ENCODE data around the gene GPR39. TPM values are rescaled to one million over a fixed set of nuclear protein-coding genes. Genes with fewer than 3 reads are reported as not detected.

The GPR39 gene
- total RNA-seq, 1 donor from 2014 or later: not detected

DNA sequence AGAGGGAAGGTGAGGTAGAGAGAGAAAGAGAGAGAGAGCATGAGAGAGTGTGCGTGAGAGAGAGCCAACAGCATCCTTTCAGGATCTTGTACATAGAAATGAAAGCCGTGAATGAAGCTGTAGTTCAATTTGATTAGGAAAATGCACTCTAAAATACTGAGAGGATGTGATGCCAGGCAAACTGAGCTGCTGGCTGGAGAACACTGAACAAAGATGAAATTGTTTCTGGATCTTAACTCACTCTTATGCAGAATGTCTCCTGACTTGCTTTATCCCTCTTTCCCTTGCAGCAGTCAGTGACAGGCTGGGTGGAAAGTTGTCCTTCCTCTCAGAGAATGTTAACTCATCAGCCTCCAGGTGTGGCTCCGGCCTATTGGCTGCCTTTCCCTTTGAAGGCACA is 242.7 kb downstream of the GPR39 start:
- intact Hi-C loops (cut with DNase I): no loop called here
- Histone ChIP-seq H3K27me3 (no peaks in the 10 kb centered on the region), H3K9me3 (no peaks in the 10 kb centered on the region), H3K27ac (no peak overlapping the region), H3K36me3 (no peaks in the 10 kb centered on the region), H3K4me3 (no peak overlapping the region), H3K4me1 (no peaks in the 10 kb centered on the region)
- no peak for TF ChIP-seq POLR2AphosphoS5 (IDR thresholded peaks at IDR 0.05; ENCODE audit: insufficient read depth in 1 of 2, low read depth in 1 of 2)
- TF ChIP-seq, protein P1, sequence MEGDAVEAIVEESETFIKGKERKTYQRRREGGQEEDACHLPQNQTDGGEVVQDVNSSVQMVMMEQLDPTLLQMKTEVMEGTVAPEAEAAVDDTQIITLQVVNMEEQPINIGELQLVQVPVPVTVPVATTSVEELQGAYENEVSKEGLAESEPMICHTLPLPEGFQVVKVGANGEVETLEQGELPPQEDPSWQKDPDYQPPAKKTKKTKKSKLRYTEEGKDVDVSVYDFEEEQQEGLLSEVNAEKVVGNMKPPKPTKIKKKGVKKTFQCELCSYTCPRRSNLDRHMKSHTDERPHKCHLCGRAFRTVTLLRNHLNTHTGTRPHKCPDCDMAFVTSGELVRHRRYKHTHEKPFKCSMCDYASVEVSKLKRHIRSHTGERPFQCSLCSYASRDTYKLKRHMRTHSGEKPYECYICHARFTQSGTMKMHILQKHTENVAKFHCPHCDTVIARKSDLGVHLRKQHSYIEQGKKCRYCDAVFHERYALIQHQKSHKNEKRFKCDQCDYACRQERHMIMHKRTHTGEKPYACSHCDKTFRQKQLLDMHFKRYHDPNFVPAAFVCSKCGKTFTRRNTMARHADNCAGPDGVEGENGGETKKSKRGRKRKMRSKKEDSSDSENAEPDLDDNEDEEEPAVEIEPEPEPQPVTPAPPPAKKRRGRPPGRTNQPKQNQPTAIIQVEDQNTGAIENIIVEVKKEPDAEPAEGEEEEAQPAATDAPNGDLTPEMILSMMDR (IDR thresholded peaks at IDR 0.05): no peak
- no peak for TF ChIP-seq POLR2A (IDR thresholded peaks at IDR 0.05)
- no peak for DNase-seq (ENCODE audit: extremely low spot score in 2 of 2)

GRCh38 chr2:132662732-132663131 is 246.1 kb downstream of the GPR39 start:
- H3K4me1 ChIP-seq: no peaks in the 10 kb centered on the region
- intact Hi-C loops (cut with DNase I): no loop called here
- no peak for DNase-seq (ENCODE audit: extremely low spot score in 2 of 2)
- no peaks in the 10 kb centered on the region for H3K36me3 ChIP-seq
- H3K9me3 ChIP-seq: no peaks in the 10 kb centered on the region
- no peak overlapping the region for H3K27ac ChIP-seq
- TF ChIP-seq, protein P1 (IDR thresholded peaks at IDR 0.05): no peak
- TF ChIP-seq POLR2A (IDR thresholded peaks at IDR 0.05): no peak
- H3K27me3 ChIP-seq: no peaks in the 10 kb centered on the region
- H3K4me3 ChIP-seq: no peak overlapping the region

GRCh38 chr2:132664096-132664495 is 247.5 kb downstream of the GPR39 start:
- H3K9me3 ChIP-seq: no peaks in the 10 kb centered on the region
- TF ChIP-seq POLR2A (IDR thresholded peaks at IDR 0.05) (no peak), POLR2AphosphoS5 (IDR thresholded peaks at IDR 0.05; ENCODE audit: insufficient read depth in 1 of 2, low read depth in 1 of 2) (no peak)
- TF ChIP-seq, protein P1 (IDR thresholded peaks at IDR 0.05): no peak
- no peak overlapping the region for H3K4me3 ChIP-seq
- no peaks in the 10 kb centered on the region for H3K36me3 ChIP-seq
- peaks cover 10% of the 10 kb centered on the region for H3K4me1 ChIP-seq
- DNase-seq (ENCODE audit: extremely low spot score in 2 of 2): no peak
- H3K27me3 ChIP-seq: no peaks in the 10 kb centered on the region
- intact Hi-C loops (cut with DNase I): no loop called here
- H3K27ac ChIP-seq: no peak overlapping the region

DNA sequence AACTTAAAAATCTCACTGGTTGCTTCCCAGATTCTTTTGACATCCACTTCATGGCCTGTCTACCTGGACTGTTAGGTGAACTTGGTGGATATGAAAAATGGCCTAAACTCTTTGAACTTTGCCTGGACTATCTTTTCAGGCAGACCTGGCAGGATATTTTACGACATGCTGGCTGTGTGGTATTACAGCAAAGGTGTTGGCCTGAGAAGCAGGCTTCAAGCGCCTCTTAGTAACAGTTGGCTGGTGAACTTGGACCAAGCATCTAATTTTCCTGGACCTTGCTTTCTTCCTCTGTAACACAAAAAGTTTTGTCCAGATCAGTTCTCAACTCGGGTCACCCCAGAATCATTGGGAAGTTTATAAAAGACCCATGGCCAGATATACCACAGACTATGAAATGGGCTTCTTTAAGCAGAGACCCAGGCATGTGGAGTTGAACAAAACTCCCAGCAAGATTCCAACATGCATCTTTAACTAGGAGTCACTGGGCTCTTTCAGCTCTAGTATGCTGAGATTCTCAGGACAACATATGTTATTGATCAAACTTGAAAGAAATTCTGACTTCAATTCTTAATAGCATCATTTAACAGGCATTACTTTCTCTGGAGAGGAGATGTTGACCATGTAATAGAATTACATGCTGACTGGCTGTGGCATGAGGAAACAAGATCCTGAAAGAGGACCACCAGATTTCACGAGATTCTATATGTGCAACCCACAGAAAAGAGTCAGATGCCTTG is 249.0 kb downstream of the GPR39 start:
- TF ChIP-seq POLR2AphosphoS5 (IDR thresholded peaks at IDR 0.05; ENCODE audit: insufficient read depth in 1 of 2, low read depth in 1 of 2) (no peak), POLR2A (IDR thresholded peaks at IDR 0.05) (no peak)
- TF ChIP-seq, protein P1 (IDR thresholded peaks at IDR 0.05): no peak
- H3K4me3 ChIP-seq: no peak overlapping the region
- H3K4me1 ChIP-seq: peaks cover 25% of the 10 kb centered on the region
- H3K36me3 ChIP-seq: no peaks in the 10 kb centered on the region
- no peak overlapping the region for H3K27ac ChIP-seq
- intact Hi-C loops (cut with DNase I): no loop called here
- DNase-seq (ENCODE audit: extremely low spot score in 2 of 2): no peak
- H3K9me3 ChIP-seq: no peaks in the 10 kb centered on the region
- H3K27me3 ChIP-seq: no peaks in the 10 kb centered on the region

- Histone ChIP-seq H3K27me3 (no peaks in the 10 kb centered on the region), H3K27ac (no peak overlapping the region), H3K9me3 (no peaks in the 10 kb centered on the region), H3K36me3 (no peaks in the 10 kb centered on the region), H3K4me3 (no peak overlapping the region), H3K4me1 (peaks cover 32% of the 10 kb centered on the region)
- no peak for DNase-seq (ENCODE audit: extremely low spot score in 2 of 2)
- TF ChIP-seq POLR2AphosphoS5 (IDR thresholded peaks at IDR 0.05; ENCODE audit: insufficient read depth in 1 of 2, low read depth in 1 of 2) (no peak), POLR2A (IDR thresholded peaks at IDR 0.05) (no peak)
- TF ChIP-seq, protein P1 (IDR thresholded peaks at IDR 0.05): no peak
- intact Hi-C loops (cut with DNase I): no loop called here
Observed at GRCh38 chr2:132667706-132668105, 251.1 kb downstream of the GPR39 start.

Data from vagina (tissue), 2 donors.